Progenitor cell of endocrine pancreas (in vitro differentiated cells): ENCODE data around the gene IQCE. TPM values are rescaled to one million over a fixed set of nuclear protein-coding genes. Genes with fewer than 3 reads are reported as not detected.
A peak's percentile ranks its signal among the peaks of the same experiment; 100 is the strongest.

Experiments
- DNase-seq: peaks from one replicate; pipeline ENCODE4 v3.0.0; 2021; ENCODE audit warnings: low spot score; ENCODE audit not compliant: unreplicated experiment
- H3K27ac Mint-ChIP-seq: 2 replicates; pipeline ENCODE4 v1.8.0; 2021; ENCODE audit warnings: mild to moderate bottlenecking, moderate library complexity, mixed read lengths
- H3K27me3 Mint-ChIP-seq: 2 replicates; pipeline ENCODE4 v1.8.0; 2021; ENCODE audit warnings: mixed read lengths
- H3K36me3 Mint-ChIP-seq: 2 replicates; pipeline ENCODE4 v1.8.0; 2022; ENCODE audit warnings: mixed read lengths; ENCODE audit not compliant: insufficient read depth
- H3K4me1 Mint-ChIP-seq: 2 replicates; pipeline ENCODE4 v1.8.0; 2021; ENCODE audit warnings: low read depth, mixed read lengths
- H3K4me3 Mint-ChIP-seq: 2 replicates; pipeline ENCODE4 v1.8.0; 2021; ENCODE audit warnings: low read depth, mild to moderate bottlenecking, moderate library complexity, mixed read lengths
- H3K9me3 Mint-ChIP-seq: 2 replicates; pipeline ENCODE4 v1.8.0; 2021; ENCODE audit warnings: low read depth, mixed read lengths
- total RNA-seq: library from RNA; stranded (reverse); gene quantifications from 2 replicates; pipeline ENCODE4 v1.2.1, GENCODE V29; 2021
- TF ChIP-seq, protein P1 (sequence below): fragments of 200-600 bp; sonication (generic); IDR thresholded peaks from one replicate; pipeline ENCODE4 v1.5.0; 2021; ENCODE audit warnings: antibody characterized with exemption, mild to moderate bottlenecking; ENCODE audit not compliant: unreplicated experiment

The IQCE gene
- total RNA-seq, 1 donor from 2014 or later, result 32.5 TPM

GRCh38 chr7:2649139-2649838 lies 90.5 kb downstream of the IQCE start:
- no peak for DNase-seq
- TF ChIP-seq, protein P1, sequence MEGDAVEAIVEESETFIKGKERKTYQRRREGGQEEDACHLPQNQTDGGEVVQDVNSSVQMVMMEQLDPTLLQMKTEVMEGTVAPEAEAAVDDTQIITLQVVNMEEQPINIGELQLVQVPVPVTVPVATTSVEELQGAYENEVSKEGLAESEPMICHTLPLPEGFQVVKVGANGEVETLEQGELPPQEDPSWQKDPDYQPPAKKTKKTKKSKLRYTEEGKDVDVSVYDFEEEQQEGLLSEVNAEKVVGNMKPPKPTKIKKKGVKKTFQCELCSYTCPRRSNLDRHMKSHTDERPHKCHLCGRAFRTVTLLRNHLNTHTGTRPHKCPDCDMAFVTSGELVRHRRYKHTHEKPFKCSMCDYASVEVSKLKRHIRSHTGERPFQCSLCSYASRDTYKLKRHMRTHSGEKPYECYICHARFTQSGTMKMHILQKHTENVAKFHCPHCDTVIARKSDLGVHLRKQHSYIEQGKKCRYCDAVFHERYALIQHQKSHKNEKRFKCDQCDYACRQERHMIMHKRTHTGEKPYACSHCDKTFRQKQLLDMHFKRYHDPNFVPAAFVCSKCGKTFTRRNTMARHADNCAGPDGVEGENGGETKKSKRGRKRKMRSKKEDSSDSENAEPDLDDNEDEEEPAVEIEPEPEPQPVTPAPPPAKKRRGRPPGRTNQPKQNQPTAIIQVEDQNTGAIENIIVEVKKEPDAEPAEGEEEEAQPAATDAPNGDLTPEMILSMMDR, result no peak
- no peaks in the 10 kb centered on the region for H3K4me1 Mint-ChIP-seq
- H3K27me3 Mint-ChIP-seq, result no peaks in the 10 kb centered on the region
- no peaks in the 10 kb centered on the region for H3K9me3 Mint-ChIP-seq
- H3K36me3 Mint-ChIP-seq, result peaks cover 1% of the 10 kb centered on the region
- H3K27ac Mint-ChIP-seq, result peak overlapping the region; percentile 29
- H3K4me3 Mint-ChIP-seq, result no peak overlapping the region

DNA sequence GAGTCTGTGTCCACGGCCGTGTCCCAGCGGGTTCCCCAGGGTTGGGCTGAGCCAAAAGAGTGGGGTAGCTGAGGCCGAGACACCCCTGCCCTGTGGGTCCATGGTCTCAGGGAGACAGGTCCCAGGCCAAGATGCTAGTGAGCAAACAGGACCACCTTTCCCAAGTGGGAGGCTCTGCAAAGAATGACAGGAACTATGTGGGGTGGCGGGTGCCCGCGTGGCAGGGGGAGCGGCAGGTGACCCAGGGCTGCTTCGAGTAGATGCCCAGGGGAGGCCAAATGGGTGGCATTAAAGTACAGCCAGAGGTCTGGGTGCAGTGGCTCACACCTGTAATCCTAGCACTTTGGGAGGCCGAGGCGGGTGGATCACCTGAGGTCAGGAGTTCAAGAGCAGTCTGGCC lies 91.2 kb downstream of the IQCE start:
- H3K27me3 Mint-ChIP-seq, result no peaks in the 10 kb centered on the region
- H3K4me3 Mint-ChIP-seq, result no peak overlapping the region
- H3K36me3 Mint-ChIP-seq, result peaks cover 1% of the 10 kb centered on the region
- no peaks in the 10 kb centered on the region for H3K9me3 Mint-ChIP-seq
- TF ChIP-seq, protein P1, result no peak
- no peak for DNase-seq
- H3K27ac Mint-ChIP-seq, result no peak overlapping the region
- no peaks in the 10 kb centered on the region for H3K4me1 Mint-ChIP-seq

DNA sequence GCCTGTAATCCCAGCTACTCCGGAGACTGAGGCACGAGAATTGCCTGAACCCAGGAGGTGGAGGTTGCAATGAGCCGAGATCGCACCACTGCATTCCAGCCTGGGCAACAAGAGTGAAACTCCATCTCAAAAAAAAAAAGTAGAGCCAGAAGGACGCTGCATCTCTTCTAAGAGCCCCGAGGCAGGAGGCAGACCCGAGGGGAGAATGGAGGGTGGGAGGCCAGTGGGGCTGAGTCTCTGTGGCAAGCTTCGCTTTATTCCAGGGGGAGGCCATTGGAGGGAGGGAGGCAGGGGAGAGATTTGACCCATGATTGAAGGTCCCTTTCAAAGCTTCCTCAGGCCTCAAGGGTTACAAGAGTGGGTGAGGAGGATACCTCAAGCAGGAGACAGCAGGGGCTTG lies 91.7 kb downstream of the IQCE start:
- TF ChIP-seq, protein P1, result no peak
- Mint-ChIP-seq H3K27me3 (no peaks in the 10 kb centered on the region), H3K4me1 (no peaks in the 10 kb centered on the region), H3K27ac (no peak overlapping the region), H3K4me3 (no peak overlapping the region), H3K9me3 (no peaks in the 10 kb centered on the region), H3K36me3 (peaks cover 1% of the 10 kb centered on the region)
- no peak for DNase-seq

GRCh38 chr7:2651336-2651735 lies 92.6 kb downstream of the IQCE start:
- H3K27me3 Mint-ChIP-seq, result no peaks in the 10 kb centered on the region
- TF ChIP-seq, protein P1, result peak; percentile 24
- no peaks in the 10 kb centered on the region for H3K4me1 Mint-ChIP-seq
- no peaks in the 10 kb centered on the region for H3K9me3 Mint-ChIP-seq
- no peak overlapping the region for H3K27ac Mint-ChIP-seq
- H3K4me3 Mint-ChIP-seq, result no peak overlapping the region
- no peak for DNase-seq
- H3K36me3 Mint-ChIP-seq, result peaks cover 1% of the 10 kb centered on the region

DNA sequence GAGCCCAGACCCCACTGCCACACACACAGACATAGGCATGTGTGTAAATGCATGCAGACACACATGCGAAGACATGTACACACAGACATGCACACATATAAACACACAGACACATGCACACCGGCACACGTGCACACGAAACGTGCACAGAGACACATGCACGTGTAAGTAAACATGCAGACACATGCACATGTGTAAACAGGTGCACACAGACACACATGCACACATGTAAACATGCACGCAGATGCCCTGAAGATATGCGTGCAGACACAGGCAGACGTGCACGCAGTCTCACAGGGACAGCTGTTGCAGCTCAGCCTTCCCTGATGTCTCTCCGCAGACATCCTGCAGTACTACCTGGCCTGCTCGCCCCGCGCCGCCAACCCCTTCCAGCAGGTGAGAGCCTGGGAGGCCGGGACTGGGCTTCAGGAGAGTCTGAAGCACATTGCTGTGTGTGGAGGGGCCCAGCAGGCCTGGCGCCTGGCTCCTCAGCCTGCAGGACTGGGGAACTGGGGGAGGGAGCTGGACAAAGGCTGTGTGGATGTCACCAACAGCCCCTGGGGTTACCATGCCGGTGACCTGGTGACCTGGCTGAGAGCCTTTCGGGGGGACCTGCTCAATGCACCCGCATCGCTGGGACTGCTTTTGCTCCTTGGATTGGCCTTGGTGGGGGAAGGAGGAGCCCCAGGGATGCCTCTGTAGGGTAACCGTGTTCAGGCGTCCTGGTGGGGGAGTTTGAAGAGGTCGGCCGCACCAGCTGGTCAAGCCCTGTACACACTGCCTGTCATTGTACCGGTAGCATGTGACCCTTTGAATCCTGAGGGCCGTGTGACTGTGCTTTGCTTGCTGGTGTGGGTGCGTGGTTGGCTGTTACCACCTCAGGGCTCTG lies 93.3 kb downstream of the IQCE start:
- no peak overlapping the region for H3K4me3 Mint-ChIP-seq
- TF ChIP-seq, protein P1, result no peak
- H3K27me3 Mint-ChIP-seq, result no peaks in the 10 kb centered on the region
- no peak overlapping the region for H3K27ac Mint-ChIP-seq
- H3K9me3 Mint-ChIP-seq, result no peaks in the 10 kb centered on the region
- peaks cover 2% of the 10 kb centered on the region for H3K36me3 Mint-ChIP-seq
- no peak for DNase-seq
- H3K4me1 Mint-ChIP-seq, result no peaks in the 10 kb centered on the region
